ENCODE results near the gene PCID2. TPM values are rescaled to one million over a fixed set of nuclear protein-coding genes. Genes with fewer than 3 reads are reported as not detected.
"Not testable (repeated sequence)": the region's sequence is repeated elsewhere in the genome, so short reads cannot be mapped to it uniquely, and the experiment has no call there.

The PCID2 gene
- total RNA-seq, 1 donor from 2014 or later = 71.4 TPM

- intact Hi-C loops (cut with micrococcal nuclease) = no loop called here
Observed at GRCh38 chr13:113168211-113168610, 40.3 kb downstream of the PCID2 start.

GRCh38 chr13:113167575-113167974, 40.9 kb downstream of the PCID2 start:
- intact Hi-C loops (cut with micrococcal nuclease) = no loop called here

- intact Hi-C loops (cut with micrococcal nuclease) = no loop called here
Observed at GRCh38 chr13:113167155-113167554, 41.3 kb downstream of the PCID2 start.

GRCh38 chr13:113166681-113167080, 41.8 kb downstream of the PCID2 start:
- intact Hi-C loops (cut with micrococcal nuclease) = no loop called here

- intact Hi-C loops (cut with micrococcal nuclease) = no loop called here
Observed at GRCh38 chr13:113166266-113166665, 42.2 kb downstream of the PCID2 start.

- intact Hi-C loops (cut with micrococcal nuclease) = no loop called here
Observed at GRCh38 chr13:113164492-113164891, 44.0 kb downstream of the PCID2 start.

- intact Hi-C loops (cut with micrococcal nuclease) = no loop called here
Observed at GRCh38 chr13:113162783-113163685, 45.4 kb downstream of the PCID2 start.

- intact Hi-C loops (cut with micrococcal nuclease) = not testable (repeated sequence)
Observed at GRCh38 chr13:113161975-113162374, 46.5 kb downstream of the PCID2 start.

GRCh38 chr13:113161433-113161832, 47.0 kb downstream of the PCID2 start:
- intact Hi-C loops (cut with micrococcal nuclease) = no loop called here

GRCh38 chr13:113160983-113161382, 47.5 kb downstream of the PCID2 start:
- intact Hi-C loops (cut with micrococcal nuclease) = no loop called here

- intact Hi-C loops (cut with micrococcal nuclease) = loop anchor here (10.0 kb wide), 1 partner anchor 335 kb away; the partner anchor contains the start of gene DCUN1D2
Observed at GRCh38 chr13:113159701-113160100, 48.8 kb downstream of the PCID2 start.

- intact Hi-C loops (cut with micrococcal nuclease) = loop anchor here (10.0 kb wide), 1 partner anchor 336 kb away; the partner anchor contains the start of gene DCUN1D2
Observed at GRCh38 chr13:113158946-113159345, 49.5 kb downstream of the PCID2 start.

GRCh38 chr13:113157929-113158747, 50.3 kb downstream of the PCID2 start, which contains the start of gene PROZ:
TSS of gene PROZ (plus strand) at chr13:113158648. CDS start at chr13:113158661, 13 bp downstream.
- intact Hi-C loops (cut with micrococcal nuclease) = loop anchor here (2.0 to 10.0 kb wide), 2 partner anchors 19 to 337 kb away; partner anchors contain the start of gene DCUN1D2

GRCh38 chr13:113157206-113157928, 51.1 kb downstream of the PCID2 start:
- intact Hi-C loops (cut with micrococcal nuclease) = loop anchor here (2.0 to 10.0 kb wide), 2 partner anchors 19 to 337 kb away; partner anchors contain the start of gene DCUN1D2

GRCh38 chr13:113155982-113156655, 52.4 kb downstream of the PCID2 start:
- intact Hi-C loops (cut with micrococcal nuclease) = loop anchor here (2.0 to 10.0 kb wide), 2 partner anchors 21 to 339 kb away; partner anchors contain the start of gene DCUN1D2

- intact Hi-C loops (cut with micrococcal nuclease) = loop anchor here (10.0 kb wide), 1 partner anchor 340 kb away; the partner anchor contains the start of gene DCUN1D2
Observed at GRCh38 chr13:113155201-113155600, 53.3 kb downstream of the PCID2 start.

- intact Hi-C loops (cut with micrococcal nuclease) = loop anchor here (1.0 to 10.0 kb wide), 6 partner anchors 21 to 467 kb away; partner anchors contain the start of genes CUL4A, DCUN1D2 and LAMP1
Observed at GRCh38 chr13:113153810-113154748, 54.4 kb downstream of the PCID2 start.

- intact Hi-C loops (cut with micrococcal nuclease) = loop anchor here (2.0 to 10.0 kb wide), 3 partner anchors 20 to 466 kb away; partner anchors contain the start of gene DCUN1D2
Observed at GRCh38 chr13:113152984-113153809, 55.3 kb downstream of the PCID2 start.

Measured in T-helper 1 cell treated with Interleukin-12 subunit alpha and Interleukin-12 subunit beta and Interleukin-4 antibody, amounts not matched to agents 30 ng/mL and 1 ng/mL, for 36 hours (primary cell).